NCI-H82 (cell line): Measurements from ENCODE around the gene SUMF2.
"Not testable (repeated sequence)": the region's sequence is repeated elsewhere in the genome, so short reads cannot be mapped to it uniquely, and the experiment has no call there.

Source experiments
- DNase-seq: peaks from one replicate; lab custom pipeline; 2025; lab: John Stamatoyannopoulos, UW

The SUMF2 gene

GRCh38 chr7:56063882-56064625, at the start of gene SUMF2:
Gene SUMF2 (plus strand): TSS chr7:56064286. CDS start chr7:56064312, 26 bp downstream.
- DNase-seq = peak; percentile 95

GRCh38 chr7:56017015-56017414, 47.1 kb upstream of the SUMF2 start:
- DNase-seq = not testable (repeated sequence)

DNA sequence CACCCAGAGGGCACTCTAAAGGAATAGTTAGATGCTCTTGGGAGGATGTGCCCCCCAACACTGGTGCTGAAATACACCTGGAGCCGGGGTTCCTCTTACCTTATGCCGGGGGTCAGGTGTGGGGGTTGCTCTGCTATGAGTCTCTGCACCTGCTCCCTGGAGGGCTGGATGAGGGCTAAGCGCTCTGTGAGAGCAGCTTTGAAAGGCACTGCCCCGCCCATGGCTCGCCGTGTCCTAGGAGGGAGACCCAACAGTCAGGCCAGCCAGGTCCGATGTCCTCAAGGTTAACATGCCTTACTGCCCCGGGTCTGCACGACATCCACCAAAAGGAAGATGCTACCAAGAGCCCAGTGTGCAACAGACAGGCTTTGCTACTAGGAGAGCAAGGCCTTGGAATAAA, 44.6 kb upstream of the SUMF2 start:
- DNase-seq = no peak

GRCh38 chr7:56023500-56023899, 40.6 kb upstream of the SUMF2 start:
- DNase-seq = no peak

- DNase-seq = no peak
Measured at GRCh38 chr7:56026538-56026937, 37.5 kb upstream of the SUMF2 start.

DNA sequence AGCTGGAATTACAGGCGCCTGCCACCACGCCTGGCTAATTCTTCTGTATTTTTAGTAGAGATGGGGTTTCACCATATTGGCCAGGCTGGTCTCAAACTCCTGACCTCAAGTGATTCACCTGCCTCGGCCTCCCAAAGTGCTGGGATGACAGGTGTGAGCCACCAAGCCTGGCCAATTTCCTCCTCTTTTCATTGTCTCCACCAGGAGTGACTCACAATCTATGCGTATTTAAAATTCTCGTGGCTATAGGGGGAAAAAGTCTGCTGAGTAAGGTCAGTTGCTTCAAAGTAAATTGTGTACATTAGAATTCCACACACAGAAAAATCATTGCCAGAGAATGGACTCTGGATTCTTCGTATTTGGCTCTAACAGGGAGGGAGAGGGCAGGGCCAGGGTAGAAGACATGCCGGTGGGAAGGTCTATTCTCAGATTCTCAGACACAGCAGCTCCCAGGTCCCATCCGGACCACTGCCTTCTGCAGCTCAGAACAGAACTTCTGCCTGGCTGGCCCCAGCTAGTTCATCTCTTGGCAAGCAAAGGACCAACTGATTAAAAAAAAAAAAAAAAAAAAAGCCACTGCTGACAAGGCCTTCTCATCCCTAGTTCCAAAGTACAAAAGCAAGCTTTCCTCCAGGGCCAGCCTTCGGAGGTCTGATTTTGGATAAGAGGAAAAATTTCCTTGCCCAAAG, 35.0 kb upstream of the SUMF2 start:
- DNase-seq = no peak

DNA sequence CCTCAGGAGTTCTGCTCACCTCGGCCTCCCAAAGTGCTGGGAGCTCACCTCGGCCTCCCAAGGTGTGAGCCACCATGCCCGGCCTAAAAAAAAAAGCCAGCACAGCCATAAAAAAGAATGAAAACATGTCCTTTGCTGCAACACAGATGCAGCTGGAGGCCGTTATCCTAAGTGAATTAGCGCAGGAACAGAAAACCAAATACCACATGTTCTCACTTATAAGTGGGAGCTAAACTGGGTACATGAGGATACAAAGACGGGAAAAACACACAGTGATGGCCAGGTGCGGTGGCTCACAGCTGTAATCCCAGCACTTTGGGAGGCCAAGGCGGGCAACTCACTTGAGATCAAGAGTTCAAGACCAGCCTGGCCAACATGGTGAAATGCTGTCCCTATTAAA, 33.7 kb upstream of the SUMF2 start:
- DNase-seq = no peak

- not testable (repeated sequence) for DNase-seq
Measured at GRCh38 chr7:56031556-56031955, 32.5 kb upstream of the SUMF2 start.

- DNase-seq = not testable (repeated sequence)
Measured at GRCh38 chr7:56032578-56032977, 31.5 kb upstream of the SUMF2 start.

DNA sequence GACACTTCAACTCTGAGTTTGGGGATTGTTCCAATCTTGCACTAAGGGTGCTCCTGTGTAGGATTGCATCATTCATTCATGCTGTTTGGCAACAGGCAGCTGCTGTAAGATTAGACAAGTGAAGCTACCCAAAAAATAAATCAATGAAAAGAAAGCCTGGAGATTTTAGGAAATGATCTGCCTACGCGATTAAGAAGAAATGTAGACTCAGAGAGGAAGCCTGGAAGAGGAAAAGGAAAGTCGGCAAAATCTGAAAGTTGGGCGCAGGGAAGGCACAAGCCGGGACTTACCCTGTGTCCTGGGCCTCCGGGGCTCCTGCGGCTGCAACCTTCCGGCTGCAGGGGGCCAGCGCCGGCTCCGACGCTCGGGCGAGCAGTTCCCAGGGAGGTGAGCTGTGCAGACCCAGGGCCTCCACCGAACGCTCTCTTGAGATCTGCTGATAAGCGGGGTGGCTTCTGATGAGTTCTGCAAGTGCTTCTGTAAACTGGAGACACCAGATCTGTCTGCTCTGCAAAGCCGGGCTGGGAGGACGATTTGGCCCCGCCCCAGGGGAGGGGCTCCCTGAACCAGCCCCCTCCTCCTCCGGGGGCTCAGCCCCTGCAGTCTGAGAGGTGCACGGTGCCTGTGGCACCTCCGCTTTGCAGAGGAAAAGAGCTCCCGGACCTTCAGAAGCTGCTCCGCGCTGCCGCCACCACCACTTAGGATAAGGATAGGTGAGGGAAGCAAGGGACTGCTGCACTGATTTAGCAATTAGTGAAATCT, 30.2 kb upstream of the SUMF2 start:
- DNase-seq = peak; percentile 93

DNA sequence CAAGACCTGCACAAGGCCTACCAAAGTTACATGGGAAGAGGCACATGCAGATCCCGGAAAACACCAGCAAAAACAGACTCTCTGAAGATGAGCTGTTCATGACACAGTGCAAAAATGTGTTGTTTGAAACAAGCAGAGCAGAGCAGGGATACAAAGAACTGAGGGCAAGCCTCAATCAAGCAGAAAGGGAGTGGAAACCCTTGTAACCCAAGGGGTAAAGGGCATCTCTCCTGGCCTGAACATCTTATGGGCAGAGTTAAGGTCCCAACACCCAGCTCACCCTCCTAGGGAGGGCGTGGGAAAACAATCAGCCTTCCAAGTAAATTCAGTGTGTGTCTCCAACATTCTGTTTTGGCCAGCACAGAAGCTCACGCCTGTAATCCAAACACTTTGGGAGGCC, 23.4 kb upstream of the SUMF2 start:
- DNase-seq = no peak

DNA sequence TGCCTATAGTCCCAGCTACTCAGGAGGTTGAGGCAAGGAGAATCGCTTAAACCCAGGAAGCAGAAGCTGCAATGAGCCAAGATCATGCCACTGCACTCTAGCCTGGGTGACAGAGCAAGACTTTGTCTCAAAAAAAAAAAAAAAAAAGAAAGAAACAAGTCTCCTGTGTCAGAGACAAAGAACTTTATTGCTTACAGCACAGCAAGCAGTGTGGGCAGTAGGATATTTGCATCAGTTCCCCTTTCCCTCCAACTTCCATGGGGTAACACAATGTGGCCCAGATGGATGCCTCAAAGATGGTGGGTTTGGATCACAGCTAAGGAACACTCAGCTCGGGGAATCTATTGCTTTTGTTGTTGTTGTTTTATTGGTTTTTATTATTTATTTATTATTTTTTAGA, 18.3 kb upstream of the SUMF2 start:
- DNase-seq = not testable (repeated sequence)

DNA sequence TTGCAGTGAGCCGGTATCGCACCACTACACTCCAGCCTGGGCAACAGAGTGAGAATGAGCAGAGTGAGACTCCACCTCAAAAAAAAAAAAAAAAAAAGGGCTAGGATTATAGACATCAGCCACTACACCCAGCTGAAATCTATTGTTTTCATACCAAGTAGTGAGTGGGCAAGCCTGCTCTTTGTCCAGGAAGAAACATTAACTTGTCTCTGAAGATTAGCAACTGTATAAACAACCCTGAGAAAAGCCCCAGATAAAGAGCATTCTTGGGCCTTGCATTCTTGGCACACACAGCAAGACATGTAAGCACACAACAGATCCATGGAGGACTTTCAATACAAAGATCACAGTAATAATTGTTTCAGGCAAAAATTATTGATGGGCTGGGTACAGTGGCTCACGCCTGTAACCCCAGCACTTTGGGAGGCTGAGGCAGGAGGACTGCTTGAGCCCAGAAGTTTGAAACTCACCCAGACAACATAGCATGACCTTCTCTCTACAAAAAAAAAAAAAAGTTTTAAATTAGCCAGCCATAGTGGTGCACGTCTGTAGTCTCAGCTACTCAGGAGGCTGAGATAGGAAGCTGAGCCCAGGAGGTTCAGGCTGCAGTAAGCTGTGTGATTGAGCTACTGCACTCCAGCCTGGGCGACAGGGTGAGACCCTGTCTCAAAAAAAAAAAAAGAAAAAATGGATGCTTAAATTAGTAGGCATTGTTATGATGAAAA, 17.2 kb upstream of the SUMF2 start:
- no peak for DNase-seq

DNA sequence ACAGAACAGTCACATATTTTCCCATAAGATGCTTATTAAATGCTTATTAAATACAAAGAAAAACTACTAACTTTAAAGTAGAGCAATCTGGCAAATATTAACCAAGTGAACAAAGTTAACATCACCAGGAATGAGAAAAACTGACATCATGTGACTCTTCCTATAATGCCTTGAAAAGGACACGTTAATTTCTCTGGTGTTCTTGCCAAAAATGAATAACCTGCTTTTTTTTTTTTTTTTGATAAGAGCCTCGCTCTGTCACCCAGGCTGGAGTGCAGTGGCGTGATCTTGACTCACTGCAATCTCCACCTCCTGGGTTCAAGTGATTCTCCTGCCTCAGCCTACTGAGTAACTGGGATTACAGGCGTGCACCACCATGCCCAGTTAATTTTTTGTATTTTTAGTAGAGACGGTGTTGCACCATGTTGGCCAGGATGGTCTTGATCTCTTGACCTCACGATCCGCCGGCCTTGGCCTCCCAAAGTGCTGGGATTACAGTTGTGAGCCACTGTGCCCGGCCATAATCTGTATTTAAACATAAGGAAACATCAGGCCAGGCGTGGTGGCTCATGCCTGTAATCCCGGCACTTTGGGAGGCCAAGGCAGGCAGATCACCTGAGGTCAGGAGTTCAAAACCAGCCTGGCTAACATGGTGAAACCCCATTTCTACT, 16.5 kb upstream of the SUMF2 start:
- not testable (repeated sequence) for DNase-seq

- no peak for DNase-seq
Measured at GRCh38 chr7:56048245-56048644, 15.8 kb upstream of the SUMF2 start.

DNA sequence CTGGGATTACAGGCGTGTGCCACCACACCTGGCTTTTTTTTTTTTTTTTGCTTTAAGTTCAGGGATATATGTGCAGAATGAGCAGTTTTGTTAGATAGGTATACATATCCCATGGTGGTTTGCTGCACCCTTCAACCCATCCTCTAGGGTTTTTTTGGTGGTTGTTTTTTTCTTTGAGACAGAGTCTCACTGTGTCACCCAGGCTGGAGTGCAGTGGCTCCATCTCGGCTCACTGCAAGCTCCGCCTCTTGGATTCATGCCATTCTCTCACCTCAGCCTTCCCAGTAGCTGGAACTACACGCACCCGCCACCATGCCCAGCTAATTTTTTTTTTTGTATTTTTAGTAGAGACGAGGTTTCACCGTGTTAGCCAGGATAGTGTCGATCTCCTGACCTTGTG, 15.3 kb upstream of the SUMF2 start:
- peak; percentile 59 for DNase-seq

- DNase-seq = no peak
Measured at GRCh38 chr7:56051053-56051338, 13.1 kb upstream of the SUMF2 start.

GRCh38 chr7:56051339-56052191, 12.5 kb upstream of the SUMF2 start, which contains the start of the genes CCT6A and PSPH:
Gene CCT6A (plus strand): TSS chr7:56051765. CDS start chr7:56051849, 84 bp downstream.
Gene PSPH (minus strand): TSS chr7:56051444. CDS start chr7:56021212, 30,232 bp downstream.
- DNase-seq = peak; percentile 99

DNA sequence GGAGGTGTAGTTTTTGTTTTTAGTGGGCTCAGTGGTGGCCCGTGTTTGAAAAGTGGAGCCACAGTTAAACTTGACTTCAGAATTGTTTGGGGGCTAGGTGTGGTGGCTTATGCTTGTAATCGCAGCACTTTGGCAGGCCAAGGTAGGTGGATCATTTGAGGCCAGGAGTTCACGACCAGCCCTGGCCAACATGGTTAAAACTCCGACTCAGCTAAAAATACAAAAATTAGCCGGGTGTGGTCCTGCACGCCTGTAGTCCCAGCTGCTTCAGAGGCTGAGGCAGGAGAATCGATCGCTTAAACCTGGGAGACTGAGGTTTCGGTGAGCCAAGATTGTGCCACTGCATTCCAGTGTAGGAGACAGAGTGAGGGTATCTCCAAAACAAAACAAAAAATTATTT, 10.7 kb upstream of the SUMF2 start:
- DNase-seq = no peak

DNA sequence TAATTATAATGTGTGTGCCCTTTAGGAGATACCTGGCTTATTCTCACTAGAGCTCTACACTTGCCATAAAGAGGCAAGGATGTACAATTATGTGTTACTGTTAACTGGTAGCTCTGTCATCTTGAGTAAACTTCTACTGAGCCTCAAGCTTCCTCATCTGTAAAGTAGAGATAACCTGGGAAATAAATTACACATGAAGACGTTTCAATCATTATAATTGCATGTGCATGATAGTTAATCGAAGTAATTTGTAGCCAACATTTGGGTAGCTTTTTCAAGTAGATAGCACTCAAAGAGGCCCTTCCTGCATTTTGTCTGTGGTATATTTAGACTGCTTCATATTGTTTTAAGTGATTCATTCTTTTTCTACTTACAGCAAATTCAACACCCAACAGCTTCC, 10.1 kb upstream of the SUMF2 start:
- DNase-seq = no peak

DNA sequence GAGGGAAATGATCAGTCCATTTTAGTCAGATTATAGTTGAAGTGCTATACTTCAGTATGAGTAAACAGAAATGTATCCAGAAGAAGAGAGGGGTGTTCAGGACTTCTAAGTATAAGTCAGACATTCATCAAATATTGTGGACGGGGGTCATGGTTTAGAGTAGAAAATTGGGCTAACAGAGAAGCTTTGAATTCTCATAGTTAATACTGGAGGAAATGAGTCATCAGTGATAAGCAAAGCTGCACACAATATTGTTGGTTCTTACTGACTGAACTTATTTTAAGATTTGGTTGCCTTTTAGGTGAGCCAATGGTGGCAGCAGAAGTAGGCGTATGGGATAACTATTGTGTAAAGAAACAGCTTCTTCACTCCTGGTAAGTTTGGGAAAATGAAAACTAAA, 1.7 kb upstream of the SUMF2 start:
- DNase-seq = no peak
